ENCODE data around the gene CDKN1C.

CDKN1C gene

DNA sequence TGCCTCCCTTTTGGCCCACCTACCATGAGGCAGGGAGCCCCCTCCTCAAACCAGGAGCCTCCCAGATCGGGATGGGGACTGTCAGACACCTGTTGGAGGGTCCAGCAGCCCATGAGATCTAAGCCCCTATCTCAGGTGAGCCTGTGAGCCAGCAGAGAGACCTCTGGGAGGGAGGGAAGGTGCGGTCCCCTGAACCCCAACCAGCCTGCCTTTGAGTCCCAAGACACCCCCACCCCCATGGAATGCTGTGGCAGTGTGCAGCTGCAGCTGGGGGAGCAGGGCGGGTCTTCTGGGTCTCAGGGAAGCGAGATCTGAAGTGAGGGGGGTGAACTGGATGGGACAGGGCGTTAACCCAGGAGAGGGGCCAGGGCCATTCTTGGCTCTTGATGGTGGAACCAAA lies 1.4 kb upstream of the CDKN1C start:
- no peaks in the 10 kb centered on the region for H3K9me3 ChIP-seq (ENCODE audit: control insufficient read depth, insufficient read depth, low read length)
- no peak overlapping the region for H3K27ac ChIP-seq (ENCODE audit: low read length)
- no peak for DNase-seq (ENCODE audit: low read depth, low spot score)

GRCh38 chr11:2886191-2886894 lies 768 bp upstream of the CDKN1C start:
- WGBS (ENCODE audit: insufficient coverage, insufficient read length): no CpG with 5 or more reads among the region's 49 CpGs
- peaks cover 6% of the 10 kb centered on the region; the same call in 1 of the 2 replicates for H3K27me3 ChIP-seq (ENCODE audit: control insufficient read depth, insufficient read depth, low read length)

More for the DNA sequence above, 1.4 kb upstream of the CDKN1C start:
- H3K27me3 ChIP-seq (ENCODE audit: control insufficient read depth, insufficient read depth, low read length): peaks cover 6% of the 10 kb centered on the region; the same call in 1 of the 2 replicates
- no peak overlapping the region for H3K4me3 ChIP-seq (ENCODE audit: low read length)
- no CpG with 5 or more reads among the region's 5 CpGs for WGBS (ENCODE audit: insufficient coverage, insufficient read length)
- H3K36me3 ChIP-seq (ENCODE audit: control insufficient read depth, insufficient read depth, low read length): no peaks in the 10 kb centered on the region
- H3K4me1 ChIP-seq (ENCODE audit: control insufficient read depth, insufficient read depth, low read length): peaks cover 12% of the 10 kb centered on the region

DNA sequence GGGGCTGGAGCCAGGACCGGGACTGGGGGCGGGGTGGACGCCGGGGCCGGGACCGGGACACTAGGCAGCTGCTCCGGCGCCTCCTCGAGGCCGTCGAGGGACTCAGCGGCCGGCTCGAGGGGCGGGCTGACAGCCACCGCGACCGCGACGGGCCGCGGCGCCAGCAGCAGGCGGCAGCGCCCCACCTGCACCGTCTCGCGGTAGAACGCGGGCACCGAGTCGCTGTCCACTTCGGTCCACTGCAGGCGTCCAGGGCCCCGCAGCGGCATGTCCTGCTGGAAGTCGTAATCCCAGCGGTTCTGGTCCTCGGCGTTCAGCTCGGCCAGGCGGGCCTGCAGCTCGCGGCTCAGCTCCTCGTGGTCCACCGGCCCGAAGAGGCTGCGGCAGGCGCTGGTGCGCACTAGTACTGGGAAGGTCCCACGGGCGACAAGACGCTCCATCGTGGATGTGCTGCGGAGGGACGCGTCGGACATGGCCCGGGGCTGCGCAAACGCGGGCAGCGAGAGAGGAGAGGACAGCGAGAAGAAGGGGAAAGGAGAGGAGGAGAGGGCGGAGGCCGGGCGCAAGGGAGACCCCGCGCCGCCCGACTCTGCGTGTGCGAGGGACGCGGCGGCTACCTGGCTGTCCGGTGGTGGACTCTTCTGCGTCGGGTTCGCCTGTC lies 428 bp downstream of the CDKN1C start:
- H3K36me3 ChIP-seq (ENCODE audit: control insufficient read depth, insufficient read depth, low read length): no peaks in the 10 kb centered on the region
- DNase-seq (ENCODE audit: low read depth, low spot score): no peak
- H3K9me3 ChIP-seq (ENCODE audit: control insufficient read depth, insufficient read depth, low read length): no peaks in the 10 kb centered on the region
- WGBS (ENCODE audit: insufficient coverage, insufficient read length): no CpG with 5 or more reads among the region's 80 CpGs
- peaks cover 7% of the 10 kb centered on the region; the same call in 1 of the 2 replicates for H3K27me3 ChIP-seq (ENCODE audit: control insufficient read depth, insufficient read depth, low read length)
- H3K4me1 ChIP-seq (ENCODE audit: control insufficient read depth, insufficient read depth, low read length): peaks cover 7% of the 10 kb centered on the region
- H3K27ac ChIP-seq (ENCODE audit: low read length): no peak overlapping the region
- H3K4me3 ChIP-seq (ENCODE audit: low read length): peak overlapping the region; percentile 39

More at GRCh38 chr11:2886191-2886894, 768 bp upstream of the CDKN1C start:
- no peak for DNase-seq (ENCODE audit: low read depth, low spot score)
- Histone ChIP-seq H3K27ac (ENCODE audit: low read length) (no peak overlapping the region), H3K4me1 (ENCODE audit: control insufficient read depth, insufficient read depth, low read length) (peaks cover 12% of the 10 kb centered on the region), H3K4me3 (ENCODE audit: low read length) (peak overlapping the region; percentile 21; the same call in 1 of the 2 replicates), H3K36me3 (ENCODE audit: control insufficient read depth, insufficient read depth, low read length) (no peaks in the 10 kb centered on the region), H3K9me3 (ENCODE audit: control insufficient read depth, insufficient read depth, low read length) (no peaks in the 10 kb centered on the region)

DNA sequence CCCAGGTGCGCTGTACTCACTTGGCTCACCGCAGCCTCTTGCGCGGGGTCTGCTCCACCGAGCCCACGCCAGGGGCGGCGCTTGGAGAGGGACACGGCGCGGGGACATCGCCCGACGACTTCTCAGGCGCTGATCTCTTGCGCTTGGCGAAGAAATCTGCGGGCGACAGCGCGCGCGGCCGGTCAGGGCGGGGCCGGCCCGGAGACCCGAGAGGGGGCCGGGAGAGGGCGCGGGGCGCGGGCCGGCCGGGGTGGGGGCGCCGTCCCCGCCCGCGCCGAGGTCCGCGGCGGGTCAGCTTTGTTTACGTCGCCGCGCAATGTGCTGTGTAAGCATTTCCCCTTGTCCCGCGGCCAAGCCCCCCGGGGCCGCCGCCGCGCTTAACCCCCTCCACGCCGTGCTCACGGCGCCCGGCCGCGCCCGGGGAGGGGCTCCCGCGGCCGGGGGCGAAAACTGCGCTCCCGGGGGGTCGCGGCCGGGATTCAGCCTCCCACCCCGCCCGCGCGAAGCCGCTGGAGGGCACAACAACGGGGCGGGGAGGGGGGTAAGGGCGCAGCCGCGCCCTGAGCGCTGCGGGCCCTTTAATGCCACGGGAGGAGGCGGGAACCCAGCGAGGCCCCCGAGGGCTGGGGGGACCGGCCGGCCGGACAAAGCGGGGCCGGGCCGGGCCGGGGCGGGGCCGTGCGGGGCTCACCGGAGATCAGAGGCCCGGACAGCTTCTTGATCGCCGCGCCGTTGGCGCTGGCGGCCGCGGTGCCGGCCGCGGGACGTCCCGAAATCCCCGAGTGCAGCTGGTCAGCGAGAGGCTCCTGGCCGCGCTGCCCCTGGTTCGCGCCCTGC lies 1.4 kb downstream of the CDKN1C start:
- Histone ChIP-seq H3K4me1 (ENCODE audit: control insufficient read depth, insufficient read depth, low read length) (peaks cover 7% of the 10 kb centered on the region), H3K4me3 (ENCODE audit: low read length) (peak overlapping the region; percentile 53; the same call in 1 of the 2 replicates), H3K9me3 (ENCODE audit: control insufficient read depth, insufficient read depth, low read length) (no peaks in the 10 kb centered on the region), H3K27me3 (ENCODE audit: control insufficient read depth, insufficient read depth, low read length) (peaks cover 7% of the 10 kb centered on the region; the same call in 1 of the 2 replicates), H3K27ac (ENCODE audit: low read length) (no peak overlapping the region), H3K36me3 (ENCODE audit: control insufficient read depth, insufficient read depth, low read length) (no peaks in the 10 kb centered on the region)
- WGBS (ENCODE audit: insufficient coverage, insufficient read length): no CpG with 5 or more reads among the region's 119 CpGs
- no peak for DNase-seq (ENCODE audit: low read depth, low spot score)

DNA sequence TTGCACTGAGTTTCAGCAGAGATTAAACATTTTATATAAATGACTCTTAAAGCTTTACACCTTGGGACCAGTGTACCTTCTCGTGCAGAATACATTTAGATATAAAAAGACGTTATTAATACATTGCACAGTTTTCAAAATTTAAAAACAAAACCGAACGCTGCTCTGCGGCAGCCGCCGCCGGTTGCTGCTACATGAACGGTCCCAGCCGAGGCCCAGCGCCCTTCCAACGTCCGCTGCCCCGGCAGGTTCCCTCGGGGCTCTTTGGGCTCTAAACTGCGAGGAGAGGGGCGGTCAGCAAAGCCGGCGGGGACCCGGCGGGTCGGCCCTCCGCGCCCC lies 2.0 kb downstream of the CDKN1C start:
- H3K36me3 ChIP-seq (ENCODE audit: control insufficient read depth, insufficient read depth, low read length): no peaks in the 10 kb centered on the region
- H3K4me3 ChIP-seq (ENCODE audit: low read length): peak overlapping the region; percentile 53; the same call in 1 of the 2 replicates
- H3K27ac ChIP-seq (ENCODE audit: low read length): no peak overlapping the region
- DNase-seq (ENCODE audit: low read depth, low spot score): no peak
- peaks cover 7% of the 10 kb centered on the region for H3K4me1 ChIP-seq (ENCODE audit: control insufficient read depth, insufficient read depth, low read length)
- no peaks in the 10 kb centered on the region for H3K9me3 ChIP-seq (ENCODE audit: control insufficient read depth, insufficient read depth, low read length)
- no CpG with 5 or more reads among the region's 24 CpGs for WGBS (ENCODE audit: insufficient coverage, insufficient read length)
- peaks cover 7% of the 10 kb centered on the region; the same call in 1 of the 2 replicates for H3K27me3 ChIP-seq (ENCODE audit: control insufficient read depth, insufficient read depth, low read length)

DNA sequence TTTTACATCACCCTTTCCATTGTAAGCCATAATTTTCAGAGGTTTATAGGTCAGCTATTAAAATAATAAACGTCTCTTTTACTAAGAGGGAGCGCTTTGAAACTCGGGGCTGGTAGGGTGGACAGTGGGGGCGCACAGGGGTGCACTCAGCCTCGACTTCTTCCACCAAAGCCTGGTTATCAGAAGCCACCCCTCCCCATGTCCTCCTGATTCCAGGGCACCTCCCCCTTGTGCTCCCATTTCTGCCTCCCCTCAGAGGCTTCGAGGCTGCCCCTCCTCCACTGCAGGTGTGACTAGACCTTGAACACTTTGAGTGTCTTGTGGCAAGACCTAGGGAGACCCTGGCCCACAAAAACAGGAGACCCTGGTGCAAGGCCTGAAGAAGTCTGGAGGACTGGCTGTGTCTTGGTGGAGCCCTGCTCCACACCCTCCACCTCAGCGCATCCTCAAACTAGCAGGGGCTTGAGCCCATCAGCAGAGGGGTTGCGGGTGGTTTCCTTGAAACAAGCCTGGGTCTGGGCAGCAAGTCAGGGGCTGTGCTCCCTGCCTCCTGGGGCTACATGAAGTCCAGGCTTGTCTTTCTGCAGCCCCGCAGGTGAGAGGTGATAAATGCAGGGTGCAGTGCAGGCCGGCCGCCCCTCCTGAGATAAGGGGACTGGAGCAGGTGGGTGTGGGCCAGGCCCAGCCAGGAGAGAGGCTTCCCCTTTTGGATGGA lies 3.0 kb downstream of the CDKN1C start:
- no peak overlapping the region for H3K4me3 ChIP-seq (ENCODE audit: low read length)
- no CpG with 5 or more reads among the region's 11 CpGs for WGBS (ENCODE audit: insufficient coverage, insufficient read length)
- peaks cover 7% of the 10 kb centered on the region; the same call in 1 of the 2 replicates for H3K27me3 ChIP-seq (ENCODE audit: control insufficient read depth, insufficient read depth, low read length)
- no peaks in the 10 kb centered on the region for H3K9me3 ChIP-seq (ENCODE audit: control insufficient read depth, insufficient read depth, low read length)
- peaks cover 7% of the 10 kb centered on the region for H3K4me1 ChIP-seq (ENCODE audit: control insufficient read depth, insufficient read depth, low read length)
- DNase-seq (ENCODE audit: low read depth, low spot score): no peak
- H3K27ac ChIP-seq (ENCODE audit: low read length): no peak overlapping the region
- H3K36me3 ChIP-seq (ENCODE audit: control insufficient read depth, insufficient read depth, low read length): no peaks in the 10 kb centered on the region

- peaks cover 7% of the 10 kb centered on the region for H3K4me1 ChIP-seq (ENCODE audit: control insufficient read depth, insufficient read depth, low read length)
- no peak overlapping the region for H3K27ac ChIP-seq (ENCODE audit: low read length)
- peaks cover 7% of the 10 kb centered on the region; the same call in 1 of the 2 replicates for H3K27me3 ChIP-seq (ENCODE audit: control insufficient read depth, insufficient read depth, low read length)
- WGBS (ENCODE audit: insufficient coverage, insufficient read length): no CpG with 5 or more reads among the region's 12 CpGs
- no peak for DNase-seq (ENCODE audit: low read depth, low spot score)
- no peaks in the 10 kb centered on the region for H3K9me3 ChIP-seq (ENCODE audit: control insufficient read depth, insufficient read depth, low read length)
- no peak overlapping the region for H3K4me3 ChIP-seq (ENCODE audit: low read length)
- H3K36me3 ChIP-seq (ENCODE audit: control insufficient read depth, insufficient read depth, low read length): no peaks in the 10 kb centered on the region
These were observed 3.6 kb downstream of the CDKN1C start for GRCh38 chr11:2881981-2882375.

GRCh38 chr11:2881076-2881980 lies 4.2 kb downstream of the CDKN1C start:
- H3K9me3 ChIP-seq (ENCODE audit: control insufficient read depth, insufficient read depth, low read length): no peaks in the 10 kb centered on the region
- no peak overlapping the region for H3K27ac ChIP-seq (ENCODE audit: low read length)
- no CpG with 5 or more reads among the region's 19 CpGs for WGBS (ENCODE audit: insufficient coverage, insufficient read length)
- no peak overlapping the region for H3K4me3 ChIP-seq (ENCODE audit: low read length)
- H3K27me3 ChIP-seq (ENCODE audit: control insufficient read depth, insufficient read depth, low read length): peaks cover 7% of the 10 kb centered on the region; the same call in 1 of the 2 replicates
- no peaks in the 10 kb centered on the region for H3K36me3 ChIP-seq (ENCODE audit: control insufficient read depth, insufficient read depth, low read length)
- DNase-seq (ENCODE audit: low read depth, low spot score): no peak
- H3K4me1 ChIP-seq (ENCODE audit: control insufficient read depth, insufficient read depth, low read length): peaks cover 5% of the 10 kb centered on the region

DNA sequence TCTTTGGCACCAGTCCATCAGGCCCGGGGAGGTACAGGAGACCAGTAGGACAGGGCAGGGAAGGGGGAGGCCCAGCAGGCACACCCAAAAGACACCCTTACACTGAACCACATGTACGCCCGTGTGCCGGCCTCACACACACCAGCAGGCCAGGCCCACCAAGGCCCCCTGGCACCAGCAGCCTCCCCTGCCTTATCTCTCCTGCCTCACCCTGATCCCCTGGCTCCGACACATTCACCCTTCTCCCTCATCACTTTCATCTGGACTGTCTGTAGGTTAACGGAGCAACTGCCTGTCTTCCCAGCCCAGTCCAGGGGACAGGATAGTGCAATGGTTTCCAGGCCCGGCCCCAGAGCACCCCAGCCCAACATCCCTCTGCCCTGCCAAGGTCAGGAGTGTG lies 4.9 kb downstream of the CDKN1C start:
- peaks cover 3% of the 10 kb centered on the region for H3K4me1 ChIP-seq (ENCODE audit: control insufficient read depth, insufficient read depth, low read length)
- H3K36me3 ChIP-seq (ENCODE audit: control insufficient read depth, insufficient read depth, low read length): no peaks in the 10 kb centered on the region
- no CpG with 5 or more reads among the region's 7 CpGs for WGBS (ENCODE audit: insufficient coverage, insufficient read length)
- no peak overlapping the region for H3K27ac ChIP-seq (ENCODE audit: low read length)
- H3K4me3 ChIP-seq (ENCODE audit: low read length): no peak overlapping the region
- H3K9me3 ChIP-seq (ENCODE audit: control insufficient read depth, insufficient read depth, low read length): no peaks in the 10 kb centered on the region
- no peak for DNase-seq (ENCODE audit: low read depth, low spot score)
- peaks cover 7% of the 10 kb centered on the region; the same call in 1 of the 2 replicates for H3K27me3 ChIP-seq (ENCODE audit: control insufficient read depth, insufficient read depth, low read length)

Measured in iPS DF 6.9 (cell line).